IPS-18c (cell line): ENCODE data around the gene SH2D3C.
"Not testable (repeated sequence)": the region's sequence is repeated elsewhere in the genome, so short reads cannot be mapped to it uniquely, and the experiment has no call there.

ENCODE experiments used
- H3K4me3 ChIP-seq: 2 replicates; pipeline ENCODE4 v1.7.0; 2013; ENCODE audit warnings: low read depth, mild to moderate bottlenecking, low read length, moderate library complexity; ENCODE audit not compliant: insufficient read depth
- H3K9me3 ChIP-seq: one replicate; pipeline ENCODE4 v1.6.1; 2013; ENCODE audit warnings: mild to moderate bottlenecking, low read length, moderate library complexity; ENCODE audit not compliant: control insufficient read depth, insufficient read depth

Gene SH2D3C

GRCh38 chr9:127761061-127761460 lies 17.4 kb downstream of the SH2D3C start:
- no peaks in the 10 kb centered on the region for H3K9me3 ChIP-seq
- H3K4me3 ChIP-seq = no peak overlapping the region

- no peak overlapping the region for H3K4me3 ChIP-seq
- no peaks in the 10 kb centered on the region for H3K9me3 ChIP-seq
These were observed 19.6 kb downstream of the SH2D3C start for GRCh38 chr9:127758843-127759242.

- H3K4me3 ChIP-seq, H3K9me3 ChIP-seq: not testable (repeated sequence)
These were observed 21.7 kb downstream of the SH2D3C start for GRCh38 chr9:127756776-127757175.

- Histone ChIP-seq H3K4me3 (no peak overlapping the region), H3K9me3 (no peaks in the 10 kb centered on the region)
These were observed 22.2 kb downstream of the SH2D3C start for GRCh38 chr9:127756233-127756632.

GRCh38 chr9:127755061-127756060 lies 23.1 kb downstream of the SH2D3C start:
- peak overlapping the region; percentile 69 for H3K4me3 ChIP-seq
- no peaks in the 10 kb centered on the region for H3K9me3 ChIP-seq

- H3K4me3 ChIP-seq = peak overlapping the region; percentile 69
These were observed 24.1 kb downstream of the SH2D3C start for GRCh38 chr9:127754099-127755060.

GRCh38 chr9:127753622-127754021 lies 24.8 kb downstream of the SH2D3C start:
- H3K4me3 ChIP-seq = no peak overlapping the region

More at GRCh38 chr9:127754099-127755060, 24.1 kb downstream of the SH2D3C start:
- H3K9me3 ChIP-seq = no peaks in the 10 kb centered on the region

GRCh38 chr9:127753148-127753547 lies 25.3 kb downstream of the SH2D3C start:
- Histone ChIP-seq H3K4me3 (no peak overlapping the region), H3K9me3 (no peaks in the 10 kb centered on the region)

More at GRCh38 chr9:127753622-127754021, 24.8 kb downstream of the SH2D3C start:
- no peaks in the 10 kb centered on the region for H3K9me3 ChIP-seq

GRCh38 chr9:127751269-127752054 lies 27.0 kb downstream of the SH2D3C start:
- no peaks in the 10 kb centered on the region for H3K9me3 ChIP-seq
- H3K4me3 ChIP-seq = no peak overlapping the region

GRCh38 chr9:127749090-127749787 lies 29.2 kb downstream of the SH2D3C start:
- Histone ChIP-seq H3K4me3 (no peak overlapping the region), H3K9me3 (no peaks in the 10 kb centered on the region)

- H3K4me3 ChIP-seq = no peak overlapping the region
- no peaks in the 10 kb centered on the region for H3K9me3 ChIP-seq
These were observed 31.4 kb downstream of the SH2D3C start for GRCh38 chr9:127746959-127747569.

- H3K4me3 ChIP-seq = no peak overlapping the region
- H3K9me3 ChIP-seq = no peaks in the 10 kb centered on the region
These were observed 33.9 kb downstream of the SH2D3C start for GRCh38 chr9:127744398-127745110.

GRCh38 chr9:127742435-127743088 lies 35.9 kb downstream of the SH2D3C start:
- peak overlapping the region; percentile 50 for H3K4me3 ChIP-seq
- H3K9me3 ChIP-seq = no peaks in the 10 kb centered on the region

- Histone ChIP-seq H3K4me3 (peak overlapping the region; percentile 50), H3K9me3 (no peaks in the 10 kb centered on the region)
These were observed 36.5 kb downstream of the SH2D3C start for GRCh38 chr9:127741831-127742434.
